NCI-H1930 (cell line): ENCODE results near the gene GRIK1.
A peak's percentile ranks its signal among the peaks of the same experiment; 100 is the strongest.

ENCODE experiments used
- DNase-seq, 2 experiments: peaks; one replicate each; lab custom pipeline; 2025; lab: John Stamatoyannopoulos, UW

Gene GRIK1

DNA sequence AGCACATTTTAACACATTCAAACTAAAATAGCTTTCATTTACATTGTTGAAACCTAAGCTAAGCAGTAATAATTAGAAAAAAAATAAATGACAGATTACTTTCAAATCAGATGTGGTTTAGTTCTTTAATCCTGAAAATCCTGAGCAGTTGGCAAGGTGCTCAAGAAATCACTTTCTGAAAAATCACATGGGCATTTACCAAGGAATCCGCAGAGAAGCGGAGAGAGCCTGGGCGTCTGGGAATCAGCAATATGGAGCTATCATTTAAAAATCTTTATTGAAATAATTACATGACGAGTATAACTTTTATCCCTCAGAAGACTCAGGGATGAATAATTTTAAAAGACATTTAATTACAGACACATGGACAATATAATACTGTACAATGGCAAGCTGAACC is 30.2 kb downstream of the GRIK1 start:
- DNase-seq = no peak

DNA sequence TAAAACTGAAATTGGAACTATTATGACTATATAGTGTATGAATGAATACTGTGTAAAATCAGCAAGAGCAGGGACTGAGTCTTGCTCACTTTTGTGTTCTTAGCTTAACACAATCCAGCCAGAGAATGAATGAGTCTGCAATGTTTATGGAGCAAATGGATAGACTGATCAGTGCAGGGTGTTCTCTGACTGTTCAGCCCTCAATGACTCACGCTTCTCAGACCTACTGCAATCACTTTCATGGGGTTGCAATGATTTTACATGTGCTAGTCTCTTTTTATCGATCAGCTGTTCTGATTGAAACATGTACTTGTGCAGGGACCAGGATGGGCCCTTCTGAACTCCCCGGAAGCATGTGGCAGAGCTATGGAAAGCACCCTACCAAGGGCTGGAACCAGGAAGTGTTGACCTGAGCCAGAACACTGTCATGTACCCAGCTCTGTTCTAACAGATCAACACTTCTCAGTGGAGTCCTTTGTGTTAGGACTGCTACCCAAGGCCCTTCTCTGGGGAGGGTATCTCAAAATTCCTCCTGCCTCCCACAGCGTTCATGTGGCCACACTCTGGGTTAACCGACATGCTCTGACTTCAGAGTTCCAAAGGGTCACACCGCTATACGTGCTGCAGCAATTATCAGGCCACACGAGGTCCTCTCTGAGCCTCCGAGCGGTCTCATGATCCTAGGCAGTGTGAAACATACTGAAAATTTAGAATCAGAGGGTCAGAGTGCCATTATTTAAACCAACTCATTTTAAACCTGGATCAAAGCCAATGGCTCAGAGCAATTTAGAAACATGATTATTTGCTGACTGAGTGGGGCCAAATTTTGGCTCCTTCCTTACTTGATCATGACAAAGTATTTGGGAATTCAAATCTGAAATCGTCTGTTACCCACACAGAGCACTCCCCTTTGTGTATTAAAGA is 35.2 kb downstream of the GRIK1 start:
- DNase-seq = no peak

DNA sequence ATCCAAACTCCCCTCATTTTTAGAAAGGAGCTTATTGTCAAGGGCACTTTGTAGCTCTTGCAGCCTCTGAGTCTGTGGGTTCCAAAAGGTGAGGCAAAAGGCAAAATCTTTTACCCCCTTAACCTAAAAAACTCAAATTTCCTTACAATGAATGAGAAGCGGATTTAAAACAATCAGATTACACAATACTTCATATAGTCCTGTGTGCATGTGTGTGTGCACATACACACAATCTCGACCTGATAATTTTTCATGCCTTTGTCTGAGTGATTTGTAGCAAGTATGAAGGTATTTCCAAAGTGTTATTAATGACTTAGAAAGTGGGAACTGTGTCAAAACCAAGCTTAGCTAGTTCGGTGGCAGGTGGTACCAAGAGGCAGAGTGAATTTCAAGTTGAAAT is 42.9 kb downstream of the GRIK1 start:
- no peak for DNase-seq

DNA sequence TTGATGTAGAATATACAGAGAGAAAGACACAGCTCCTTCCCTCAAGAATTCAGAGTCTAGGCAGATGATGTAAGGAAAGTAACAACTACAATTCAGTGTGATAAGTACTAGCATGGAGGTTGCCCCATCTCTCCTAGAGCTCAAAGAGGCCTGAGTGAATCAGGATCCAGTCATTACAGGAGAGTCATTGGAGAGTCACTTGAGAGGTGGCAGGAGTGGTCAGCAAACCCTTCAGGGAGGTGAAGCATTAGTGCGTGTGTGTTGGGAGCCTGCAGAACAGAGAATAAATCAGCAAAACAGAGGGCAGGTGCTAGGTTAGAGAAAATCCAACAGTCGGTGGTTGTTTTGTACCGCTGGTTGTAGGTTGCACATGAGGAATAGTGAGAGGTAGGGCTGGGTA is 46.1 kb downstream of the GRIK1 start:
- no peak for DNase-seq

DNA sequence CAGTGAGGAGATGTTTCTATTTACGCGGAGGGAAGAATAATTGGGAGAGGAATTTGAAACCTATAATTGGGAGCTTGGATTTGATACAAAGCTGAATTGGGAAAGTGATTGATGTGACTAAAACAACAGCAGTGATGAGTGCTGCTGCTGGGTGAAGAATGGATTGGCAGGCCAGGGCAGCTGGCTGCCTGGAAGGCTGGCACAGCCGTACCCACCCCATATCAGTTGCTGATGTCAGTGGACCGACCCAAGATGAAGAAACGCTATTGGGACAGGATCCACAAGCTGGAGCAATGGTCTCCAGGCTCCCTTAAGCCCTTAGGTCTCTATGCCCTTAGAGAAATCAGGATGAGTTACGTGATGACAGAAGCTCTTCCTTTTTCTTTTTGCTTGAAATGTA is 47.4 kb downstream of the GRIK1 start:
- DNase-seq = no peak

DNA sequence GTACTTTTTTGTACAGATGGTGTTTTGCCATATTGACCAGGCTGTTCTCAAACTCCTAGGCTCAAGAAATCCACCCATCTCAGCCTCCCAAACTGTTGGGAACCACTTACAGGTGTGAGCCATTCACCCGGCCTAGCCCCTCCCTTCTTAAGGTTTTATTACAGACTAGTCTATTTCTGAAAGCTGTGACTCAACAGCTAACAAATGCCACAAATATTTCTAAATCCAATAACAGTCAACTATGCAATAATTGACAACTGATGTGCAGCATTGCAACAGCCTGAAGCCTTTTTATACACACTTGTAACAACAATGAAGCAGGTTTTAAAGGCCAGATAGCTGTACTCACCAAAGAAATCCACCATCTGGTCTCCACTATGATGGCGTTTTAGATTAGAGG is 51.4 kb downstream of the GRIK1 start:
- DNase-seq = no peak

DNA sequence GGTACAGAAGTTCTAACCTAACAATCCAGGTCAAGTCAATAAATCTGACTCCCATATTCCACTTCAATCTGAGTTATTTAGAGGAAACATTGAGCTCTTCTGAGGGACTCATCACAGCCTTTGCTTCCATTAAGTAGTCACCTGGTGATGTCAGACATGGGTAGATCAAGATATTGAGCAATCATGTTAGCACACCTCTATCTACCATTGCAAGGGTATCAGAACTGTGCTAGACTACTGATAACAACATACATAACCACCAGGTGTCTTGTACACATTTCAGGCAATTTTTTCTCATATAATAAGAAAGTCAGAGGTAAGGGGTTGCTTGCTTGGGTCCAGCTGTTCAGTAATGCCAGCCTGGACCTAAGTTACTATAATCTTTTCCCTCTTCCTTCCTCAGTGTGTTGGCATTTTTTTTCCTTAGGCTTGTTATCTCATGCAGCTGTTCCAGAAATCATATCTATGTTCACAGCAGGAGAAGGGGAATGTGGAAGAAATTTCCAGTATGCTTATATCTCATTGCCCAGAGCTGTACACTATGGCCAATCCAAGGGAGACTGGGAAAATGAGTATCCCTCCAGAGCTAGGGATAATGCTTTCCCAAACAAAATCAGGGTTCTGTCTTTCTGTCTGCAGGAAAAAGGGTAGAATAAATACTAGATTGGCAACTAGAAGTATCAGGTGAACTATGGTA is 52.3 kb downstream of the GRIK1 start:
- DNase-seq = no peak

DNA sequence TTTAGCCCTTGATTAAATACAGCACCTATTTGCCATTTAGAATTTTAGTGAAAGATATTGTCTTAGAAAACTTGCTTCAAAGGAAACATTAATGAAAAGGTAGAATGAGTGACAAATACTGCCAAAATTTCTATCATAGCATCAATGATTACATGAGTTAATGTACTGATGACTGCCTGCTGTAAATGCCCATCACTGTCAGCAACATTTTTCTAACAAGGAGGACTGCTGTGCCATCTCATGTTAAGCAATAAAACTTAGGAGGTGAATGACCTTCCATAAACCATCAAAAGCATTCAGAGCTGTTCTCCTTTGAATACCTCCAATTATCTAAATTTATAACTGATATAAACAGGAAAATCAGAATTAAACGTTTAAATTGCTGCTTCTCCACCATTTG is 54.3 kb downstream of the GRIK1 start:
- DNase-seq = no peak

DNA sequence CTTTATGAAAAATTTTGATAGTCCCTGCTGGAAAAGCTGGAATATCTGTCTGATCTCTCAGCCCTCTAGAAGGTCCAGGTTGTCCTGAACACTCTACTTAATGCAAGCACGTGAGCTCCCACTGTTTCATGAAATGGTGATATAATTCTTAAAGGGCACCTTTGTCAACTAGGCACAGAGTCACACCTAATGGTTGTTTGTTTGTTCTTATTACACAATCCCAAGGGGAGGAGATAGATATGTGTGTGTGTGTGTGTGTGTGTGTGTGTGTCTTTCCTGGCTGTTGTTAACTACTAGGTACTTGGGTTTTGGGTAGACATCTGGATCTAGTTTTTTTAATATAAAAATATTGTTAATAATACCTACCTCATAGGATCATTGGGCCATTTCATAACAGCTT is 63.9 kb downstream of the GRIK1 start:
- no peak for DNase-seq

DNA sequence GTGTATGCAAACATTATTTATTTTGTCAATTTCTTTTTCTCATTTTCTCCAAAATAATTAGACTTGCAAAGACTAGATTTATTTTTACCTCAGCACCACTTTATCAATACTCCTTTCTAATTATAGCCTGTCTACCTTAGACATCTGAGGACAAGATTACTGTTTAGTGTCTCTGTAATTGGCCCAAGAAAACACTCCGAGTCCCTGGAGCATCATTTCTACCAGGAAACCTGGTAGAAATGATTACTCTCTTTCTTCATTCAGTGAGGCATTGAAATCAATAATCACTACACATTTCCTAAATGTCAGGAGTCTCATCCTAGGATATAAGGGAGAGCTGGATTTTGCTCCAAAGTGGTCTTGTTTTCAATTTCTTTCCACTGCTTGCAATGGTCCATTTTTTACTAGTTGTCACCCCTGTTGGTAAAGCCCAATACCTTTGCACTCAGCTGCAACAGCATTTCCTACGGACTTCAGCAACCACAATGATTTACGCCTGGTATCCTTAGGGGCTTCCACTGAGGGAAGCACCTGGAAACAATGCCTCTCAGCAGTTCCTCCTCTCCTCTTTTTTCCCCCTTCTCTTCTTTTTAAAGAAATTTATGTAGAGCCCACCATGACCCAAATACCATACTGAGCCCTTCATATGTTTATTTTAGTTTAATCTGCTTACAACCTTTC is 64.6 kb downstream of the GRIK1 start:
- DNase-seq = no peak

DNA sequence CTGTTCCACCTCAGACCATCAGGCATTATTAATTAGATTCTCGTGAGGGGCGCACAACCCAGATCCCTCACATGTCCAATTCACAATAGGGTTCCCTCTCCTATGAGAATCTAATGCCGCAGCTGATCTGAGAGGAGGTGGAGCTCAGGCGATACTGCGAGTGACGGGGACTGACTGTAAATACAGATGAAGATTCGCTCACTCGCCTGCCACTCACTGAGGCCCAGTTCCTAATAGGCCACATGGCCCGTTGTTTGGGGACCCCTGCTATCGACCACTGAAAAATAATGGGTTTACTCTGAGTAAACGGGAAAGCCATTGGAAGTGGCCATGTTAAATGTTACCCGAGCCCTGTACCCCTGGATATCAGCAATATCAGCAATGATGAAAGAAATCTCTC is 65.9 kb downstream of the GRIK1 start:
- no peak for DNase-seq

DNA sequence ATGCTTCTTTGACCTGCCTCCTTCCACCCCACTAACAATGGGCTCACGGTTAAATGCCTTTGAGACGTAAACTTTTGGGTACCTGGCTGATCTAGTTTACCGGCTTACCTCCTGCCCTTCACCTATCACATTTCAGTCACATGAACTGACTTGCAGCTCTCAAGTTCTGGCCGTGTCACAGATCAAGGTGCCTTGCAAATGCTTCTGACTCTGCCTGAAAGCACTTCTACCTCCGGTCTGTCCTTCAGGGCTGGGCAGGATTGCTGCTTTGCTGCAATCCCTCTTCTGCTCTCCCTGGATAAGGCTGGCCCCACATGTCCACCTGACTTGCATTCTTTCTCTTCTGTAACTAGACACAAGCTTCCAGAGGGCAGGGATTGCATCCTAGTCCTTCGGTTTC is 69.0 kb downstream of the GRIK1 start:
- no peak for DNase-seq

DNA sequence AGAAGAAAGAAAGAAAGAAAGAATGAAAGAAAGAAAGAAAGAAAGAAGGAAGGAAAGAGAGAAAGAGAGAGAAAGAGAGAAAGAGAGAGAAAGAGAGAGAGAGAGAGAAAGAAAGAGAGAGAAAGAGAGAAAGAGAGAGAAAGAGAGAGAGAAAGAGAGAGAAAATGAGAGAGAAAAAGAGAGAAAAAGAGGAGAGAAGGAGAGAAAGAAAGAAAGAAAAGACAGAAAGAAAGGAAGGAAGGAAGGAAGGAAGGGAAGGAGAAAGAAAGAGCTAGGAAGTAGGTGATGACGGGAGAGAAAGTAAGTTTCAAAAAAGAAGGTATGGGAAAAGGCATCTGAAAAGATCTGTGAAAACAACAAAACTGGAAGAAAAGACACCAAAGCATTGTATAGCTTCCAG is 72.0 kb downstream of the GRIK1 start:
- no peak for DNase-seq

DNA sequence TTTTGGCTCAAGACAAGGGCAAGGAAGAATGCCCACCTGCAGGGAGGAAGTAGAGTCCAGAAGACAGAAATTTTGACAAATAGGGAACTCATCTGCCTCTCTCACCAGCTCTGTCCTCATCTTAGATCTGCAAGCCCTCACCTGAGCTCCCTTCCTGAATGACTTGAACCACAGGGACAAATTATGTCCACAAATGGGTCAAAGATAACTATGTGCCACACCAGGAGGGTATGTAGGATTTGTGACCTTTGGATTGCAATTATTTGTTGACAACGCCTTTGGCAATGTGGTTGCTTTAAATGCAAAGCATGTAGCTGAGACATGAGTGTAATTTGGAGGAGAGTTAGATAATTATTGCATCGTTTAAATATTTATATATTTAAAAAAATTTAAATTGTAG is 79.5 kb downstream of the GRIK1 start:
- no peak for DNase-seq

DNA sequence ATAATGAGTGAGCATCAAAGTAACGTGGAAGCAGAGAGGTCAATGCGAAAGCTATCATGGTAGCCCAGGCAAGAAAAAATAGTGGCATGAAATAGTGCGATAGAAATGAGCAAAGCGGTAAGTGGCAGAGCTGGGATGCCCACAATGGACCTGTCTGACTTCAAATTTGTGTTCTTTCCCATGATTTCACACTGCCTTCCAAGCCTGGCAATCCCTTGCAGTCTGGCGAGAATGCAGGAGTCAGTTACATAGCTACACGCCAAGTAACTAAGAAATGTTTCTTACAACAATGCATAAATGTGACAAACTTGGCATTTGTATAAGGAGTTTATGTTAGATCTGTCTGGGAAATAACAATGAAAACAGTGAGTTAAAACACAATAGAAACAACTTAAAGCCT is 82.6 kb downstream of the GRIK1 start:
- no peak for DNase-seq

DNA sequence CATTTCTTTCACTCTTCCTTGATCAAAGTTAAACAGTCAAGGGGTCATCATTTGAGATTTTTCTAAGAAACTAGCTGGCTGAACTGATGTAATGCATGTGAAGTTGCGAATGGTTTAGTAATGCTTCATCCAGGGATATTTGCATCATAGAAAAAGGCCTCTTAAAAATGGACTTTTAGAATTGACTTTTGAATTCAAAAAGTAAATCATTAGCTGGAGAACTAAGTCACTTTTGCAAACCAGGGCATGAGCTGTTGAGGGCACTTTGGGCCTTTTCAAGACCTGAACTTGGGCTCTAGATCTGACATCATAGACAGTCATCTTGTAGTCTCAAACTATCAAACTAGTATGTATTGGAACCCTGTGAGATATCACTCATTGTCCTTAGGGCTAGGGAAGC is 85.0 kb downstream of the GRIK1 start:
- DNase-seq = no peak

DNA sequence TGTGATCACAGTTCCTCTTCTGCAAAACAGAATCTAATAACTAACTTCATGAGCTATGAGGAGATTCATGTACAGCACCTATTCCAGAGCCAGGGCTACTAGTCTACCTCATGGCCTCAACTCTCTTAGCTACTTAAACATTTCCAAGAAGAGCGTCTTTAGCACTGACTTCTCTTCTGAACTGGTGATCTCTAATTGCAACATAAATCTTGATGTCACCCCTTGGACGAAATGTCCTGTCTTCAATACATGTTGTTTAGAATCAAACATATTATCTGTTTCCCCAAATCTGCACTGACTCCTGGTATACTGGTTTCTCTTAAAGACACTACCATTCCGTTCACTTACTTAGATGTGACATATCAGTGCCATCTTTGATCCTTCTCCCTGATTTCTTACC is 88.2 kb downstream of the GRIK1 start:
- DNase-seq = no peak

DNA sequence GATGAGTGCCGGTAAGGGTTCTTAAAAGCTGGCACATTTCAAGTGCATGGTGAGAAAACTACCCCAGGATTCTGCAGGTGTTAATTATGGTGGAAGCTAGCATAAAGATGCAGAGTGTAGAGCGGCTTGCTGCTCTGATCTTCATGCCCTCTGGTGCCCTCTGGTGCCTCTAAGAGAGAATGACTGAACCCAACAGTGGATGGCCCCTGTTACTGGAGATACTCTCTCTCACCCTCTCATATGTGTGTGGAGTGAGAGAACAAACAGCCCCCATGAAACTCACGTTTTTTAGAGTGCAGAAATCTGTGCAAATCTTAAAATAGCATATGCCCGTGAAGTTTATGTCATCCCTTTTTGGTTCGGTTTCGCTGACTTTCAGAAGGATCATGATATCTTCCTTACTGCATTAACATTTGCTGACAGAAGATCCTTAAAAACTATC is 90.0 kb downstream of the GRIK1 start:
- DNase-seq = peak; percentile 50 to 56

DNA sequence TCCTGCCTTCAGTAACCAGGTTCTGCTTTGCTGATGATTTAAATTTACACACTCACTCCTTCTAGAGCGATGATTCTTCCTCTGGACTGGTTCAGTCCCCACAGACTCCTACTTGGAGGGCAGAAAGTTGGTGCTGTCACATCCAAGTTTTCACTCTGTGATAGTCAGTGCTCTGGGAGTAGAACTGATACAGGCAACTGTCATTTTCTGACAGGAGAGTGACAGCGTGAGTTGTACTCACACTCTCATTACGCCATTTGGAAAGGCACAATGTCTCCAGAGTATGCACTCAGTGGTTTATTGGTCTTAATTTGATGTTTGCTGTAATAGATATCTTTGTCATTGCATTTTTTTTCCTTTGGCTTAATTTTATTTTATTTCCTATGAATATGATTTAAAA is 96.0 kb downstream of the GRIK1 start:
- no peak for DNase-seq

DNA sequence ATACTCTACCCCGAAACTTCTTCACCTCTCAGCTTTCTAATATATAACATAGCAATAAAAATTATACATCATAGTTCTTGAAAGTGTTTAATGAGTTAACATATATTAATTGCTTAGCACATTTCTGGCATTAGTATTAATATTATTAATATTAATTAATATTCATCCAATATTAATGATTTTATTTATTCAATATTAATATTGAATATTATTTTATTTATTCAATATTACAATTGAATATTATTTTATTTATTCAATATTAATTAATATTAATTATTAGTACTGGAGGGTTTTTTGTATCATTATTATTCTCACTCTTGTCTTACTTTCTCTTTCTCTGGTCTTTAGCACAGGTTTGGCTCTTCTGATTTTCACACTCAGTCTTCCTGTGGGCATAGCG is 105.2 kb downstream of the GRIK1 start:
- no peak for DNase-seq

DNA sequence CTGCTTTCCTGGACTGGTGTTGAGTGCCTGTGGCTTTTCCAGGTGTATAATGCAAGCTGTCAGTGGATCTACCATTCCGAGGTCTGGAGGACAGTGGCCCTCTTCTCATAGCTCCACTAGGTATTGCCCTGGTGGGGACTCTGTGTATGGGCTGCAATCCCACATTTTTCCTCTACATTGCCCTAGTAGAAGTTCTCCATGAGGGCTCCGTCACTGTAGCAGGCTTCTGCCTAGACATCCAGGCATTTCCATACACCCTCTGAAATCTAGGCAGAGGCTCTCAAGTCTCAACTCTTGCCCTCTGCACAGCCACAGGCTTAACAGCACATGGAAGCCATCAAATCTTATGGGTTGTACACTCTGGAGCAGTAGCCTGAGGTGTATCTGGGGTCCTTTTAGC is 107.6 kb downstream of the GRIK1 start:
- DNase-seq = no peak

DNA sequence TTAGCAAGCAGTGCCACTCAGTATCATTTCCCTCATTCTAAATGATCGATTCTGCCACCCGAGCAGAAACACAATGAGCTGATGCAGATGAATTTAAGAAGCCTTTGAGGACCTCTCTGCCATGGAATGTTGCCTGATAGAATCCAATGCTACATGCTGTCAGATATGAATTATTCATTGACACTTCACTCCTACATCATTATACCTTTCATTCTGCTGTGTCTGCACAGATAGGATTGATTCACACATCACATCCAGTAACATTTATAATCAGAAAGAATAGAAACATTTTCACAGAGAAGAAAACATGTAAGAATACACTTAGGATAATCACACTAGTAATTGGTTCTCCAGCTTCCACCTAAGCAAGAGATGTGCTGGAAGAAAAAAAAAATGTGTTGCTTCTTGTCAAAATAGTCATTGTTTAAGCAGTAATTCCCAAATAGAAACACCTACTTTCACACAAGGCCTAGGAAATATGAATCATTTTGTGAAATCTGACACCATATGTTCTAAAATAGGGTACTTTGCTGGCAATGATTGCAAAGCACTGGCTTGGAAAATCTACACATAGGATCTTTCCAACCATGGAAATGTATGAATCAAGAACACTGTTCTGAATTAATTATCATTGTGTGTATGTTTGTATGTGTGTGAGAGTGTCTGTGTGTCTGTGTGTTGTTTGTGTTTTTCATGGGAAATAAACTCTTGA is 110.1 kb downstream of the GRIK1 start:
- no peak for DNase-seq
